HG03354 (cell line): ENCODE results near the gene FAM81A.

ENCODE experiments used
- ATAC-seq: cut with Tn5 transposase; IDR thresholded peaks from one replicate; pipeline ENCODE4 v1.9.1; 2021; ENCODE audit warnings: mild to moderate bottlenecking; ENCODE audit not compliant: unreplicated experiment, poor library complexity, severe bottlenecking

FAM81A gene

GRCh38 chr15:59562448-59563186, 124.6 kb downstream of the FAM81A start:
- no peak for ATAC-seq

DNA sequence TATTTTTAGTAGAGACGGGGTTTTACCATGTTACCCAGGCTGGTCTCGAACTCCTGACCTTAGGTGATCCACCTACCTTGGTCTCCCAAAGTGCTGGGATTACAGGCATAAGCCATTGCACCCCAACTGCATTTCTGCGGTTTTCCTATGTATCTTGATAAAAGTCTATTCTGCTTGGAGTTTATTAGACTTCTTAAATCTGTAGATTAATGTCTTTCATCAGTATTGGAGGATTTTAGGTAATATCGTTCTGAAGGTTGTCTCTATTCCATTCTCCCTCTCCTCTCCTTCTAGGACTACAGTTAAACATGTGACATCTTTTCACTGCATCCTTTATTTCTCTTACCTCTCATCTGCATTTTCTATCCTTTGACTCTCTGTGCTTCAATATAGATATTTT, 127.3 kb downstream of the FAM81A start:
- no peak for ATAC-seq

DNA sequence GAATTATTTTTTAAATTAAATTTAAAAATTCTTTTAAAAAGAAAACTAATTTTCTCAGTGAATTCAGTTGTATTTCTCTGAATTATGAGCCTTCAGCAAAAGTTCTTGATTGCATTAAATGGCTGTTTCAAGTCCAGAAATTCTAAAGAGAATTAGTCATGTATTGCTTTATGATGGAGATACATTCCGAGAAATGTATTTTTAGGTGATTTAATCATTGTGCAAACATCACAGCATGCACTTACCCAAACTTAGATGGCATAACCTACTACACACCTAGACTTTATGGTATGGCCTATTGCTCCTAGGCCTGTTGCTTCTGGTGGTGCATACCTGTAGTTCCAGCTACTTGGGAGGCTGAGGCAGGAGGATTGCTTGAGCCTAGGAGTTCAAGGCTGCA, 129.3 kb downstream of the FAM81A start:
- ATAC-seq, result no peak

DNA sequence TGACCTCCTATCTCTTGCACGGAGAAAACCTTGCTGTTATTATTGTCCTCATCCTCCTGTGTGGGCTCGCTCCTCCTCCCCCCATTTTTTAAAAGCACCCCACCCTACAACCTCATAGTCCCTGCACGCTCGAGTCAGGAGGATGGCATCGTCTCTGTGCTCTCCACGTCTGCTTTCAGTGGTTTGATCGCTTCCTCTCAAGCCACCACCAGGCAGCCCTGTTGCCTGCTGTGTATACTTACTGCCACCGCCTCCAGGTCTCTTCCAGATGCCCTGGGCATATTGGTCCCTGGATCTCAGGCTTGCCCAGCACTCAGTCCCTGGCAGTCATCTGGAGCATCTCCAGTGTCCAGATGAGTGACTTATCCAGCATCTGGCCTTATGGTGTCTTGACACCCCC, 131.5 kb downstream of the FAM81A start:
- no peak for ATAC-seq

DNA sequence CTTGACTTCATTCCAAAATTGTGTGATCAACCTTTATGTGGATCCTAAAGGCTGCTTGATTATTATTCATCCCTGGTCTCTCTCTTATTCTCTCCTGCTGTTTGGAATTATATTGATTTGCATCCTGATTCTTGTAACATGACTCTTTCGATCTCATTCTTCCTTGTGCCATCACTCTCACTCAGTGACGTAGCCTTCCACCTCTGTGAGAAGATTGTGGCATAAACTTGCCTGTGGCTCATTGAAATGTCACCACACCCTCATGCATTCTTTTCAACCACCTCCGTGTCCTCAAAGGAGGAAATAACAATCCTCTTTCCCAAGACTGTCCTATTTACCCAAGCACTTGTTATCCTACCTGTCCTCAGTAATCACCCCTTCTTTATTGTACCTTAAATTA, 132.3 kb downstream of the FAM81A start:
- ATAC-seq, result no peak

- no peak for ATAC-seq
These were observed 133.6 kb downstream of the FAM81A start for GRCh38 chr15:59571606-59572005.
